GM18499 (cell line): ENCODE measurements around the gene RALGDS.

Source experiments
- ATAC-seq: cut with Tn5 transposase; IDR thresholded peaks from one replicate; pipeline ENCODE4 v1.9.1; 2021; ENCODE audit warnings: moderate number of reproducible peaks; ENCODE audit not compliant: insufficient read depth, unreplicated experiment

The RALGDS gene

GRCh38 chr9:133121915-133122550 lies 993 bp upstream of the RALGDS start:
- ATAC-seq: no peak

- ATAC-seq: no peak
These were observed 391 bp downstream of the RALGDS start for GRCh38 chr9:133120501-133121197.

GRCh38 chr9:133119846-133120500 lies 1.1 kb downstream of the RALGDS start:
- ATAC-seq: no peak

- ATAC-seq: no peak
These were observed 1.8 kb downstream of the RALGDS start for GRCh38 chr9:133119103-133119845.

GRCh38 chr9:133118568-133118967 lies 2.5 kb downstream of the RALGDS start:
- ATAC-seq: no peak

GRCh38 chr9:133118179-133118520 lies 2.9 kb downstream of the RALGDS start:
- no peak for ATAC-seq

- no peak for ATAC-seq
These were observed 3.5 kb downstream of the RALGDS start for GRCh38 chr9:133117271-133118178.

- ATAC-seq: no peak
These were observed 4.5 kb downstream of the RALGDS start for GRCh38 chr9:133116346-133117231.

GRCh38 chr9:133115604-133116345 lies 5.3 kb downstream of the RALGDS start:
- ATAC-seq: peak; percentile 62

GRCh38 chr9:133114886-133115603 lies 6.0 kb downstream of the RALGDS start:
- no peak for ATAC-seq

- ATAC-seq: no peak
These were observed 6.8 kb downstream of the RALGDS start for GRCh38 chr9:133113949-133114885.

- ATAC-seq: no peak
These were observed 7.7 kb downstream of the RALGDS start for GRCh38 chr9:133113163-133113948.

GRCh38 chr9:133112663-133113026 lies 8.4 kb downstream of the RALGDS start:
- no peak for ATAC-seq

- ATAC-seq: no peak
These were observed 9.0 kb downstream of the RALGDS start for GRCh38 chr9:133111808-133112662.
